ENCODE data around the gene CFAP45. TPM values are rescaled to one million over a fixed set of nuclear protein-coding genes. Genes with fewer than 3 reads are reported as not detected.

Gene CFAP45, protein sequence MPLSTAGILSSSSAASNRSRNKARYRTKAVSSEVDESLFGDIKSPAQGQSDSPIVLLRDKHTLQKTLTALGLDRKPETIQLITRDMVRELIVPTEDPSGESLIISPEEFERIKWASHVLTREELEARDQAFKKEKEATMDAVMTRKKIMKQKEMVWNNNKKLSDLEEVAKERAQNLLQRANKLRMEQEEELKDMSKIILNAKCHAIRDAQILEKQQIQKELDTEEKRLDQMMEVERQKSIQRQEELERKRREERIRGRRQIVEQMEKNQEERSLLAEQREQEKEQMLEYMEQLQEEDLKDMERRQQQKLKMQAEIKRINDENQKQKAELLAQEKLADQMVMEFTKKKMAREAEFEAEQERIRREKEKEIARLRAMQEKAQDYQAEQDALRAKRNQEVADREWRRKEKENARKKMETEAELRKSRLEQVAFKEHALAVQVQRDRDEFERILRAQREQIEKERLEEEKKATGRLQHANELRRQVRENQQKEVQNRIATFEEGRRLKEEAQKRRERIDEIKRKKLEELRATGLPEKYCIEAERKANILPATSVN
- total RNA-seq (ENCODE audit: unreplicated experiment) = 0.49 TPM
- long read RNA-seq = 0 reads

DNA sequence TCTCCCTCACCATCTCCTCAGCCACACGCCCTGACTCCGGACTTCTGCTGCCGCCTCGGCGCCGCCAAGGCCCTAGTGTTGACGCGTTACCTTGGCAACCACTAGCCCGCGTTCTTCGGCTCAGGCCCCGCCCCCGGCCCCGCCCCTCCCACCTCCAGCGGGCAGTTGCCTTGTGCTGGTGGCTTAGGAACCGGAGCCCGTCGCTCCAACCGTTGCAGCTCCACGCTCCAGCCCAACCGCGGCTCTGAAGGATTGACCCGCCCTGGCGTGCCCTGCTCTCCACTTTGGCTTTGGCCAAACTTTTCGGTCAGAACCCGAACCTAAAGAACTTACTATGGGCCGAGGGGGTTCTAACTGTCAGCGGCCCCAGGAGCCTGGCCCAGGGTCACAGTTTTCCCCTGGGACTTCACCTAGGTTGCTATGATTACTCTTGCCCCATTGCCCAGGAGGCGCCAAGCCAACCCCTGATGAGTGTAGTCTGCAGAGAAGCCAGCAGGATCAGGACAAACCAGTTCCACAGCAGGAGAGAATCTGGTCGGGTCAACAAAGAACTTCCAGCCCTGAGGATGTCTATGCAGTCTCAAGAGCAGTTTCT is at the start of gene CFAP45:
Gene CFAP45, minus strand, starts transcription at position 80 of the 595 bp plus-strand sequence. Its CDS starts 67 bp downstream, at position 13.
- TF ChIP-seq, protein P1, sequence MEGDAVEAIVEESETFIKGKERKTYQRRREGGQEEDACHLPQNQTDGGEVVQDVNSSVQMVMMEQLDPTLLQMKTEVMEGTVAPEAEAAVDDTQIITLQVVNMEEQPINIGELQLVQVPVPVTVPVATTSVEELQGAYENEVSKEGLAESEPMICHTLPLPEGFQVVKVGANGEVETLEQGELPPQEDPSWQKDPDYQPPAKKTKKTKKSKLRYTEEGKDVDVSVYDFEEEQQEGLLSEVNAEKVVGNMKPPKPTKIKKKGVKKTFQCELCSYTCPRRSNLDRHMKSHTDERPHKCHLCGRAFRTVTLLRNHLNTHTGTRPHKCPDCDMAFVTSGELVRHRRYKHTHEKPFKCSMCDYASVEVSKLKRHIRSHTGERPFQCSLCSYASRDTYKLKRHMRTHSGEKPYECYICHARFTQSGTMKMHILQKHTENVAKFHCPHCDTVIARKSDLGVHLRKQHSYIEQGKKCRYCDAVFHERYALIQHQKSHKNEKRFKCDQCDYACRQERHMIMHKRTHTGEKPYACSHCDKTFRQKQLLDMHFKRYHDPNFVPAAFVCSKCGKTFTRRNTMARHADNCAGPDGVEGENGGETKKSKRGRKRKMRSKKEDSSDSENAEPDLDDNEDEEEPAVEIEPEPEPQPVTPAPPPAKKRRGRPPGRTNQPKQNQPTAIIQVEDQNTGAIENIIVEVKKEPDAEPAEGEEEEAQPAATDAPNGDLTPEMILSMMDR (IDR thresholded peaks at IDR 0.05; ENCODE audit: partially characterized antibody, unreplicated experiment) = no peak
- DNase-seq = peak; percentile 80
- Mint-ChIP-seq H3K36me3 (ENCODE audit: unreplicated experiment) (peaks cover 8% of the 10 kb centered on the region), H3K9me3 (ENCODE audit: unreplicated experiment) (peaks cover 2% of the 10 kb centered on the region), H3K27me3 (ENCODE audit: unreplicated experiment) (no peaks in the 10 kb centered on the region), H3K4me3 (ENCODE audit: unreplicated experiment) (no peak within 1 kb of the TSS), H3K4me1 (ENCODE audit: low read depth, unreplicated experiment) (no peaks in the 10 kb centered on the region), H3K27ac (ENCODE audit: unreplicated experiment) (no peak within 1 kb of the TSS)

DNA sequence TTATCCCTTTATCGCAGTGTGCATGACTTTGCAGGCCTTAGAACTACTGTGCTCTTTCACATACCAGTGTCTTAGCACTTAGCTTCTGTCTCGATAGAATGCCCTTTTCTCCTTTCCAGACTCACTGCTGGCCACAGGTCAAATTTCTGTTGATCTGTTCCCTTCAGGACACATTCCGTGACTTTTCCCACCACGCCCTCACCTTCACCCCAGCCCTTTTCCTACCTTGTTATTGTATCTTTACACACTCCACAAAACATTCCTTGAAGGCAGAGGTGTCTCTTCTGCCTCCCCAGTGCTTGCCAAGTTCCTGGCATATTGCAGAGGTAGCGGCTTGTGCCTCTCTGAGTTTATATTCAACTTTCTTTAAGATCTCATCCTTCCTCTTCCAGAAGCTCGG is 49.2 kb upstream of the CFAP45 start:
- Mint-ChIP-seq H3K9me3 (ENCODE audit: unreplicated experiment) (peaks cover 9% of the 10 kb centered on the region), H3K27ac (ENCODE audit: unreplicated experiment) (peak overlapping the region; percentile 5), H3K4me3 (ENCODE audit: unreplicated experiment) (no peak overlapping the region), H3K36me3 (ENCODE audit: unreplicated experiment) (no peaks in the 10 kb centered on the region), H3K4me1 (ENCODE audit: low read depth, unreplicated experiment) (peaks cover 4% of the 10 kb centered on the region), H3K27me3 (ENCODE audit: unreplicated experiment) (peaks cover 16% of the 10 kb centered on the region)
- no peak for DNase-seq
- TF ChIP-seq, protein P1 (IDR thresholded peaks at IDR 0.05; ENCODE audit: partially characterized antibody, unreplicated experiment) = no peak

DNA sequence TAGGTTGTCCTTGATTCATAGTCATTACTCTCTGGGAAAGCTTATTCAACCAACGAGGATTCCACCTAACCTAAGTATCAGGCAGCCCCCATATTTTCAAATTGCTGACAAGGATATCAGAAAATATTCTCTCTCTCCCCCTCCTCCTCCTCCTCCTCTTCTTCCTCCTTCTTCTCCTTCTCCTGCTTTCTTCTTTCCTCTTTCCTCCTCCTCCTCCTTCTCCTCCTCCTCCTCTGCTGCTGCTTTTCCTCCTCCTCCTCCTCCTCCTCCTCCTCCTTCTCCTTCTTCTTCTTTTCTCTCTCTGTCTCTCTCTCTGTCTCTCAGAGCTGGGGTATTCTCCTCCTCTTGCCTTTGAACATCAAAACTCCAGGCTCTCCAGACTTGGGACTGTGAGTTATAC is 48.0 kb upstream of the CFAP45 start:
- H3K4me1 Mint-ChIP-seq (ENCODE audit: low read depth, unreplicated experiment) = peaks cover 6% of the 10 kb centered on the region
- TF ChIP-seq, protein P1 (IDR thresholded peaks at IDR 0.05; ENCODE audit: partially characterized antibody, unreplicated experiment) = no peak
- no peaks in the 10 kb centered on the region for H3K36me3 Mint-ChIP-seq (ENCODE audit: unreplicated experiment)
- peaks cover 17% of the 10 kb centered on the region for H3K27me3 Mint-ChIP-seq (ENCODE audit: unreplicated experiment)
- peaks cover 6% of the 10 kb centered on the region for H3K9me3 Mint-ChIP-seq (ENCODE audit: unreplicated experiment)
- no peak overlapping the region for H3K4me3 Mint-ChIP-seq (ENCODE audit: unreplicated experiment)
- H3K27ac Mint-ChIP-seq (ENCODE audit: unreplicated experiment) = no peak overlapping the region
- DNase-seq = no peak

DNA sequence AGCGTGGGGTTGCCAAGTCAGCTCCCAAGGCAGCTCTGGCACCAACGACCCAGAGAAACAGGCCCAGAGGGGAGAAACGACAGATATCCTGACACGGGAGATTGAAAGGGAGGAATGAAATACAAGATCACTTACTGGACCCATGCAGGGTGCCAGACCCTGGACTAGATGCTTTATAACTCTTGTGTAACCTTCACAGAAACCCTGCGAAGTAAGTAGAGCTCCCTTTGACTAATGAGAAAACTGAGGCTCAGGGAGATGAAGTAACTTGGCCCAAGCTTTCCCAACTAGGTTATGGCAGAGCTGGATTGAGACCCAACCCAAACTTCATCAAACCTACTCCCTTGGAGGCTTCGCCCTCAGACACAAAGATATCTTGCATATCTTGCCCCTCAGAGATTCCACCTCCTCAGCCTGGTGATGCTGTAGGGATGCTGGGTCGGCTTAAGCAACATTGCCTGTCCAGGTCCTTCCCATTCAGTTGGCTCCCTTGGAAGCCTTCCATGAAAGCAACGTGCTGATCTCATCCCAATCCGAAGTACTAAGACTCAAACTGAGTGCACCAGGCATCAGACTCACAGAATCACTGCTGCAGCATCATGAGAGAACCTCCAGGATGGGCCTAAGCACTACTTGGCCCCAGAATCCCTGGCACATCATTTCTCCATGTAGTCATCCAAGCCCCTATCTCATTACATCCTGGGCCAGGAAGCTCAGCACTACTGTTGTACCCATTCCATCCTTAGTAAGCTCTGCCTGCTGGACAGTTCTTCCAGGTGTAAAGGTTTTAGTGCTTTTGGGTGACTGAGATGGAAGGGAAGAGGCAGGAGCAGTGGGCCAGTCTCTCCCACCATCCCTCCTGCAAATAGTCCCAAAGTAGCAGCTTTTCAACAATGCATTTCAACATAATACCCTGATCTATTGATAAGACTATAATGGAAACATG is 46.5 kb upstream of the CFAP45 start:
- DNase-seq = no peak
- H3K36me3 Mint-ChIP-seq (ENCODE audit: unreplicated experiment) = no peaks in the 10 kb centered on the region
- peaks cover 3% of the 10 kb centered on the region for H3K9me3 Mint-ChIP-seq (ENCODE audit: unreplicated experiment)
- H3K4me3 Mint-ChIP-seq (ENCODE audit: unreplicated experiment) = peak overlapping the region; percentile 91
- peaks cover 16% of the 10 kb centered on the region for H3K27me3 Mint-ChIP-seq (ENCODE audit: unreplicated experiment)
- H3K27ac Mint-ChIP-seq (ENCODE audit: unreplicated experiment) = no peak overlapping the region
- TF ChIP-seq, protein P1 (IDR thresholded peaks at IDR 0.05; ENCODE audit: partially characterized antibody, unreplicated experiment) = no peak
- peaks cover 14% of the 10 kb centered on the region for H3K4me1 Mint-ChIP-seq (ENCODE audit: low read depth, unreplicated experiment)

Measured in glutamatergic neuron (in vitro differentiated cells).